Left ventricle myocardium inferior (tissue), 1 donor: ENCODE measurements around the gene RIPK4. TPM values are rescaled to one million over a fixed set of nuclear protein-coding genes. Genes with fewer than 3 reads are reported as not detected.

Experiments used
- DNase-seq: peaks from one replicate; pipeline ENCODE4 v3.0.0-alpha.2; 2020
- H3K27ac ChIP-seq: fragments of 200-600 bp; replicated peaks from 2 replicates; pipeline ENCODE4 v1.8.0; 2021
- H3K27me3 ChIP-seq: fragments of 200-600 bp; 2 replicates; pipeline ENCODE4 v1.8.0; 2021; ENCODE audit warnings: low read depth
- H3K36me3 ChIP-seq: fragments of 200-600 bp; 2 replicates; pipeline ENCODE4 v1.8.0; 2021
- H3K4me1 ChIP-seq: fragments of 200-600 bp; 2 replicates; pipeline ENCODE4 v1.8.0; 2021
- H3K4me3 ChIP-seq: fragments of 200-600 bp; 2 replicates; pipeline ENCODE4 v1.8.0; 2021; ENCODE audit warnings: mild to moderate bottlenecking, moderate library complexity
- H3K9me3 ChIP-seq: fragments of 200-600 bp; replicated peaks from 2 replicates; pipeline ENCODE4 v1.8.0; 2021
- CTCF ChIP-seq: fragments of 200-600 bp; IDR thresholded peaks from 2 replicates; pipeline ENCODE4 v1.8.0; 2021; ENCODE audit warnings: antibody characterized with exemption, mild to moderate bottlenecking, borderline replicate concordance
- intact Hi-C: fragments of 100-400 bp; cut with micrococcal nuclease; formaldehyde crosslinking; loops from one replicate; pipeline ENCODE4 v1.11.0; 2022
- total RNA-seq: library from RNA; stranded (reverse); fragmentation: NEBNext Ultra II Directional; extraction: Animal tissue kit (Norgen Biotek cat#: 25700); gene quantifications from one replicate; pipeline ENCODE4 v1.2.1, GENCODE V29; 2021
- donor health status: DM: no; HTN: yes; CAD: no; lungs with severe emphysema.

The RIPK4 gene
- total RNA-seq, 1 donor from 2014 or later: 0.11 TPM

- Histone ChIP-seq H3K27me3 (peaks cover 56% of the 10 kb centered on the region), H3K4me1 (peaks cover 4% of the 10 kb centered on the region), H3K27ac (no peak overlapping the region), H3K4me3 (no peak overlapping the region), H3K9me3 (no peaks in the 10 kb centered on the region), H3K36me3 (no peaks in the 10 kb centered on the region)
- no peak for DNase-seq
- no peak for TF ChIP-seq CTCF
- intact Hi-C loops: no loop called here
Measured at GRCh38 chr21:41755934-41756773, 10.7 kb downstream of the RIPK4 start.

- no peaks in the 10 kb centered on the region for H3K9me3 ChIP-seq
- no peaks in the 10 kb centered on the region for H3K36me3 ChIP-seq
- DNase-seq: no peak
- H3K27me3 ChIP-seq: peaks cover 56% of the 10 kb centered on the region
- no peak overlapping the region for H3K27ac ChIP-seq
- intact Hi-C loops: no loop called here
- TF ChIP-seq CTCF: no peak
- H3K4me1 ChIP-seq: no peaks in the 10 kb centered on the region
- H3K4me3 ChIP-seq: no peak overlapping the region
Measured at GRCh38 chr21:41755258-41755933, 11.5 kb downstream of the RIPK4 start.

GRCh38 chr21:41754479-41754891 is 12.4 kb downstream of the RIPK4 start:
- no peak for DNase-seq
- intact Hi-C loops: no loop called here

GRCh38 chr21:41753006-41753898 is 13.6 kb downstream of the RIPK4 start:
- DNase-seq: no peak
- TF ChIP-seq CTCF: no peak
- H3K27me3 ChIP-seq: peaks cover 57% of the 10 kb centered on the region
- no peak overlapping the region for H3K27ac ChIP-seq
- intact Hi-C loops: no loop called here
- no peak overlapping the region for H3K4me3 ChIP-seq
- H3K36me3 ChIP-seq: no peaks in the 10 kb centered on the region
- no peaks in the 10 kb centered on the region for H3K9me3 ChIP-seq
- no peaks in the 10 kb centered on the region for H3K4me1 ChIP-seq

More at GRCh38 chr21:41754479-41754891, 12.4 kb downstream of the RIPK4 start:
- peaks cover 55% of the 10 kb centered on the region for H3K27me3 ChIP-seq
- no peaks in the 10 kb centered on the region for H3K36me3 ChIP-seq
- H3K4me1 ChIP-seq: no peaks in the 10 kb centered on the region
- no peak overlapping the region for H3K27ac ChIP-seq
- no peak for TF ChIP-seq CTCF
- no peaks in the 10 kb centered on the region for H3K9me3 ChIP-seq
- H3K4me3 ChIP-seq: no peak overlapping the region

GRCh38 chr21:41752231-41752681 is 14.6 kb downstream of the RIPK4 start:
- H3K9me3 ChIP-seq: no peaks in the 10 kb centered on the region
- intact Hi-C loops: no loop called here
- peaks cover 65% of the 10 kb centered on the region for H3K27me3 ChIP-seq
- no peaks in the 10 kb centered on the region for H3K4me1 ChIP-seq
- no peak for TF ChIP-seq CTCF
- no peak overlapping the region for H3K27ac ChIP-seq
- H3K4me3 ChIP-seq: no peak overlapping the region
- no peaks in the 10 kb centered on the region for H3K36me3 ChIP-seq
- DNase-seq: no peak
